ENCODE measurements around the gene NUFIP1.
"Not testable (repeated sequence)": the region's sequence is repeated elsewhere in the genome, so short reads cannot be mapped to it uniquely, and the experiment has no call there.

DNA sequence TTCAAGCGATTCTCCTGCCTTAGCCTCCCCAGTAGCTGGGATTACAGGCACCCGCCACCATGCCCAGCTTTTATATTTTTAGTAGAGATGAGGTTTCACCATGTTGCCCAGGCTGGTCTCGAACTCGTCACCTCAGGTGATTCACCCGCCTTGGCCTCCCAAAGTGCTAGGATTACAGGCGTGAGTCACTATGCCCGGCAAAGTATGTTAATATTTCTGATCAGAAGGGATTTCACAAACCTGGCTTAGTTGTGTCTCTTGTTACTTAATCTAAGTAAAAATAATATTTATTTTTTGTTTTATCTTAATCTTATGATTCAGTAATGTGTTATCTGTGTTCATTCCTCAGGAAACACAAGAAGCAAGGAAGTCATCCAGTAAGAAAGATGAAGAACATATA lies 30.7 kb upstream of the NUFIP1 start:
- TF ChIP-seq, protein P1, sequence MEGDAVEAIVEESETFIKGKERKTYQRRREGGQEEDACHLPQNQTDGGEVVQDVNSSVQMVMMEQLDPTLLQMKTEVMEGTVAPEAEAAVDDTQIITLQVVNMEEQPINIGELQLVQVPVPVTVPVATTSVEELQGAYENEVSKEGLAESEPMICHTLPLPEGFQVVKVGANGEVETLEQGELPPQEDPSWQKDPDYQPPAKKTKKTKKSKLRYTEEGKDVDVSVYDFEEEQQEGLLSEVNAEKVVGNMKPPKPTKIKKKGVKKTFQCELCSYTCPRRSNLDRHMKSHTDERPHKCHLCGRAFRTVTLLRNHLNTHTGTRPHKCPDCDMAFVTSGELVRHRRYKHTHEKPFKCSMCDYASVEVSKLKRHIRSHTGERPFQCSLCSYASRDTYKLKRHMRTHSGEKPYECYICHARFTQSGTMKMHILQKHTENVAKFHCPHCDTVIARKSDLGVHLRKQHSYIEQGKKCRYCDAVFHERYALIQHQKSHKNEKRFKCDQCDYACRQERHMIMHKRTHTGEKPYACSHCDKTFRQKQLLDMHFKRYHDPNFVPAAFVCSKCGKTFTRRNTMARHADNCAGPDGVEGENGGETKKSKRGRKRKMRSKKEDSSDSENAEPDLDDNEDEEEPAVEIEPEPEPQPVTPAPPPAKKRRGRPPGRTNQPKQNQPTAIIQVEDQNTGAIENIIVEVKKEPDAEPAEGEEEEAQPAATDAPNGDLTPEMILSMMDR (conservative IDR thresholded peaks at IDR 0.05; ENCODE audit: low read length), result not testable (repeated sequence)
- TF ChIP-seq EZH2phosphoT487 (IDR thresholded peaks at IDR 0.05; ENCODE audit: borderline replicate concordance), result not testable (repeated sequence)
